Peyer's patch (tissue), 4 donors: ENCODE measurements around the gene PACS1. TPM values are rescaled to one million over a fixed set of nuclear protein-coding genes. Genes with fewer than 3 reads are reported as not detected.
A peak's percentile ranks its signal among the peaks of the same experiment; 100 is the strongest.

ENCODE experiments used
- DNase-seq, 3 donors: peaks; one replicate each; pipeline ENCODE4 v3.0.0-alpha.2; 2017 to 2019
- H3K27ac ChIP-seq, 4 donors: fragments of 200-600 bp; sonication (generic); one replicate each; pipeline ENCODE4 v1.5.1; 2016 to 2019
- H3K27me3 ChIP-seq, 2 donors: fragments of 200-600 bp; sonication (generic); one replicate each; pipeline ENCODE4 v1.5.1; 2019
- H3K36me3 ChIP-seq, 3 donors: fragments of 200-600 bp; sonication (generic); one replicate each; pipeline ENCODE4 v1.5.1; 2016 to 2019
- H3K4me1 ChIP-seq, 4 donors: fragments of 200-600 bp; sonication (generic); one replicate each; pipeline ENCODE4 v1.5.1; 2016 to 2019
- H3K4me3 ChIP-seq, 4 donors: fragments of 200-600 bp; sonication (generic); 1 replicate in 3 of 4; 2 replicates in 1 of 4; pipeline ENCODE4 v1.5.1; 2016 to 2019; ENCODE audit warnings: mild to moderate bottlenecking in 1 of 4
- H3K9me3 ChIP-seq, 4 donors: fragments of 200-600 bp; sonication (generic); one replicate each; pipeline ENCODE4 v1.5.1; 2016 to 2019; ENCODE audit warnings: mild to moderate bottlenecking in 1 of 4
- CTCF ChIP-seq, 6 experiments: fragments of 450-650 bp in 4 of 6; fragments of 200-600 bp in 2 of 6; sonication (generic) in 1 of 6; IDR thresholded peaks; one replicate each; pipeline ENCODE4 v1.5.1; 2017 to 2019; ENCODE audit warnings: antibody characterized with exemption in 6 of 6, mild to moderate bottlenecking in 3 of 6, moderate library complexity in 1 of 6
- POLR2A ChIP-seq, 2 donors: fragments of 450-650 bp; IDR thresholded peaks; one replicate each; pipeline ENCODE4 v1.5.1; 2017; ENCODE audit warnings: antibody characterized with exemption in 2 of 2, mild to moderate bottlenecking in 2 of 2, moderate library complexity in 2 of 2
- total RNA-seq, 4 donors: library from RNA; depleted of rRNA; stranded (reverse); fragments of >200 nt; gene quantifications; one replicate each; pipeline ENCODE4 v1.1.0, GENCODE V29; 2016

Gene PACS1
- total RNA-seq, 4 donors from 2014 or later: 10.3 to 52.0 (median 22.3) TPM

GRCh38 chr11:66051766-66052663 is 18.1 kb upstream of the PACS1 start, which contains the start of gene SF3B2:
TSS of gene SF3B2 (plus strand) at chr11:66052364. CDS start at chr11:66052385, 21 bp downstream.
- peak; percentile 97 to 99 (median 98) for DNase-seq
- no peaks in the 10 kb centered on the region for H3K9me3 ChIP-seq
- H3K27me3 ChIP-seq: no peaks in the 10 kb centered on the region
- peaks cover 0 to 33% (median 0%) of the 10 kb centered on the region in 3 donors for H3K36me3 ChIP-seq
- H3K4me1 ChIP-seq: peaks cover 0 to 24% (median 9%) of the 10 kb centered on the region in 4 donors
- H3K27ac ChIP-seq: peak within 1 kb of the TSS; percentile 85 to 88 (median 87)
- TF ChIP-seq CTCF (IDR thresholded peaks at IDR 0.05): peak in 1 of 6 experiments; percentile 11
- peak; percentile 52 to 61 for TF ChIP-seq POLR2A (IDR thresholded peaks at IDR 0.05)
- peak within 1 kb of the TSS; percentile 74 to 95 (median 86) for H3K4me3 ChIP-seq

GRCh38 chr11:66052664-66052982 is 17.4 kb upstream of the PACS1 start:
- Histone ChIP-seq H3K36me3 (peaks cover 0 to 39% (median 0%) of the 10 kb centered on the region in 3 donors), H3K4me3 (peak overlapping the region; percentile 74 to 95 (median 86)), H3K9me3 (no peaks in the 10 kb centered on the region), H3K4me1 (peaks cover 0 to 24% (median 9%) of the 10 kb centered on the region in 4 donors), H3K27ac (peak overlapping the region; percentile 85 to 88 (median 87)), H3K27me3 (no peaks in the 10 kb centered on the region)
- TF ChIP-seq CTCF (IDR thresholded peaks at IDR 0.05) (no peak), POLR2A (IDR thresholded peaks at IDR 0.05) (peak in 1 of 2 donors; percentile 13)
- DNase-seq: no peak

- Histone ChIP-seq H3K36me3 (peaks cover 0 to 63% (median 0%) of the 10 kb centered on the region in 3 donors), H3K4me1 (peaks cover 0 to 24% (median 9%) of the 10 kb centered on the region in 4 donors), H3K4me3 (no peak overlapping the region), H3K9me3 (no peaks in the 10 kb centered on the region), H3K27me3 (no peaks in the 10 kb centered on the region), H3K27ac (no peak overlapping the region)
- DNase-seq: no peak
- TF ChIP-seq POLR2A (IDR thresholded peaks at IDR 0.05) (no peak), CTCF (IDR thresholded peaks at IDR 0.05) (no peak)
Measured at GRCh38 chr11:66055021-66055420, 15.1 kb upstream of the PACS1 start.

GRCh38 chr11:66056501-66056900 is 13.6 kb upstream of the PACS1 start:
- H3K27me3 ChIP-seq: no peaks in the 10 kb centered on the region
- H3K36me3 ChIP-seq: peaks cover 0 to 77% (median 0%) of the 10 kb centered on the region in 3 donors
- no peak overlapping the region for H3K27ac ChIP-seq
- no peaks in the 10 kb centered on the region for H3K9me3 ChIP-seq
- no peak for DNase-seq
- TF ChIP-seq POLR2A (IDR thresholded peaks at IDR 0.05) (no peak), CTCF (IDR thresholded peaks at IDR 0.05) (no peak)
- peaks cover 0 to 17% (median 7%) of the 10 kb centered on the region in 4 donors for H3K4me1 ChIP-seq
- no peak overlapping the region for H3K4me3 ChIP-seq

GRCh38 chr11:66059966-66060680 is 9.9 kb upstream of the PACS1 start:
- H3K27ac ChIP-seq: no peak overlapping the region
- no peak for DNase-seq
- H3K36me3 ChIP-seq: peaks cover 0 to 100% (median 0%) of the 10 kb centered on the region in 3 donors
- no peak overlapping the region for H3K4me3 ChIP-seq
- no peaks in the 10 kb centered on the region for H3K27me3 ChIP-seq
- TF ChIP-seq CTCF (IDR thresholded peaks at IDR 0.05) (no peak), POLR2A (IDR thresholded peaks at IDR 0.05) (no peak)
- H3K4me1 ChIP-seq: no peaks in the 10 kb centered on the region
- no peaks in the 10 kb centered on the region for H3K9me3 ChIP-seq
